Measurements from ENCODE around the gene RCAN2. TPM values are rescaled to one million over a fixed set of nuclear protein-coding genes. Genes with fewer than 3 reads are reported as not detected.

The RCAN2 gene
- total and polyA plus RNA-seq, 11 donors, result 86.4 to 331 (median 311) TPM

GRCh38 chr6:46484081-46484820 is 7.0 kb downstream of the RCAN2 start:
- H3K9me3 ChIP-seq, result no peaks in the 10 kb centered on the region
- intact Hi-C loops (cut with DNase I), result loop anchor here in 1 of 10 donors (10.0 kb wide), 1 partner anchor 269 kb away; no protein-coding TSS in a partner anchor
- H3K4me1 ChIP-seq, result peaks cover 0 to 70% (median 32%) of the 10 kb centered on the region in 12 donors
- H3K36me3 ChIP-seq, result no peaks in the 10 kb centered on the region
- peaks cover 0 to 10% (median 0%) of the 10 kb centered on the region in 9 donors for H3K27me3 ChIP-seq
- DNase-seq (peak; percentile 44 to 79 (median 54)), ATAC-seq (peak; percentile 78 to 83 (median 82))
- no peak overlapping the region for H3K4me3 ChIP-seq
- H3K27ac ChIP-seq, result peak overlapping the region; percentile 12 to 94 (median 82)
- 28 to 39% (median 35%) methylated on average over 6 of the region's 6 CpGs for WGBS, 4 donors
- TF ChIP-seq POLR2A (IDR thresholded peaks at IDR 0.05) (no peak), CTCF (IDR thresholded peaks at IDR 0.05) (no peak)

- no peak for ATAC-seq
- Histone ChIP-seq H3K27ac (peak overlapping the region in 1 of 12 donors; percentile 25), H3K4me3 (no peak overlapping the region), H3K36me3 (no peaks in the 10 kb centered on the region), H3K4me1 (peaks cover 0 to 72% (median 15%) of the 10 kb centered on the region in 12 donors), H3K27me3 (no peaks in the 10 kb centered on the region), H3K9me3 (no peaks in the 10 kb centered on the region)
- intact Hi-C loops (cut with DNase I), result no loop called here
- TF ChIP-seq CTCF (IDR thresholded peaks at IDR 0.05) (no peak), POLR2A (IDR thresholded peaks at IDR 0.05) (no peak)
- DNase-seq, result no peak
Observed at GRCh38 chr6:46476301-46476700, 14.9 kb downstream of the RCAN2 start.

GRCh38 chr6:46473881-46474280 is 17.4 kb downstream of the RCAN2 start:
- H3K27me3 ChIP-seq, result no peaks in the 10 kb centered on the region

GRCh38 chr6:46472243-46472642 is 19.0 kb downstream of the RCAN2 start:
- H3K27ac ChIP-seq, result no peak overlapping the region
- H3K27me3 ChIP-seq, result no peaks in the 10 kb centered on the region
- peaks cover 0 to 87% (median 33%) of the 10 kb centered on the region in 12 donors for H3K4me1 ChIP-seq
- DNase-seq (no peak), ATAC-seq (no peak)
- TF ChIP-seq CTCF (IDR thresholded peaks at IDR 0.05), result no peak
- TF ChIP-seq POLR2A (IDR thresholded peaks at IDR 0.05), result no peak
- intact Hi-C loops (cut with DNase I), result no loop called here
- peaks cover 0 to 4% (median 0%) of the 10 kb centered on the region in 9 donors for H3K36me3 ChIP-seq
- H3K4me3 ChIP-seq, result no peak overlapping the region
- H3K9me3 ChIP-seq, result no peaks in the 10 kb centered on the region
- WGBS, 4 donors, result 72 to 85% (median 78%) methylated on average over 3 of the region's 3 CpGs

More at GRCh38 chr6:46473881-46474280, 17.4 kb downstream of the RCAN2 start:
- no peak for DNase-seq
- Histone ChIP-seq H3K4me3 (no peak overlapping the region), H3K4me1 (peaks cover 0 to 75% (median 26%) of the 10 kb centered on the region in 12 donors), H3K36me3 (peaks cover 0 to 4% (median 0%) of the 10 kb centered on the region in 9 donors), H3K27ac (no peak overlapping the region), H3K9me3 (no peaks in the 10 kb centered on the region)
- TF ChIP-seq POLR2A (IDR thresholded peaks at IDR 0.05), result no peak
- intact Hi-C loops (cut with DNase I), result no loop called here
- ATAC-seq, result no peak

Data from heart left ventricle (tissue), 16 donors.